ENCODE data around the gene TTC31.
"Not testable (repeated sequence)": the region's sequence is repeated elsewhere in the genome, so short reads cannot be mapped to it uniquely, and the experiment has no call there.

Gene TTC31

DNA sequence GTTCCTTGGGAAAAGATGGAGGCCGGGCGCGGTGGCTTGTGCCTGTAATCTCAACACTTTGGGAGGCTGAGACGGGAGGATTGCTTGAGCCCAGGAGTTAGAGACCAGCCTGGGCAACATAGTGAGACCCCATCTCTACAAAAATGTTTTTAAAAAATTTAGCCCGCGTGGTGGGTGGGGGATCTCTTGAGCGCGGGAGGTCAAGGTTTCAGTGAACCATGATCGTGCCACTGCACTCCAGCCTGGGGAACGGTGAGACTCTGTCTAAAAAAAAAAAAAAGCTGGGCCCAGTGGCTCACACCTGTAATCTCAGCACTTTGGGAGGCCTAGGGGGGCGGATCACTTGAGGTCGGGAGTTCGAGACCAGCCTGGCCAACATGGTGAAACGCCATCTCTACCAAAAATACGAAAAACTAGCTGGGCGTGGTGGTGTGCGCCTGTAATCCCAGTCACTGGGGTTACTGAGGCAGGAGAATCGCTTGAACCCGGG is 839 bp downstream of the TTC31 start:
- in situ Hi-C loops (cut with HindIII; ENCODE audit: low sequenced_read_pairs): not testable (repeated sequence)

GRCh38 chr2:74486141-74486540 is 3.3 kb downstream of the TTC31 start:
- in situ Hi-C loops (cut with HindIII; ENCODE audit: low sequenced_read_pairs): no loop called here

GRCh38 chr2:74488643-74489481 is 6.0 kb downstream of the TTC31 start:
- in situ Hi-C loops (cut with HindIII; ENCODE audit: low sequenced_read_pairs): no loop called here

DNA sequence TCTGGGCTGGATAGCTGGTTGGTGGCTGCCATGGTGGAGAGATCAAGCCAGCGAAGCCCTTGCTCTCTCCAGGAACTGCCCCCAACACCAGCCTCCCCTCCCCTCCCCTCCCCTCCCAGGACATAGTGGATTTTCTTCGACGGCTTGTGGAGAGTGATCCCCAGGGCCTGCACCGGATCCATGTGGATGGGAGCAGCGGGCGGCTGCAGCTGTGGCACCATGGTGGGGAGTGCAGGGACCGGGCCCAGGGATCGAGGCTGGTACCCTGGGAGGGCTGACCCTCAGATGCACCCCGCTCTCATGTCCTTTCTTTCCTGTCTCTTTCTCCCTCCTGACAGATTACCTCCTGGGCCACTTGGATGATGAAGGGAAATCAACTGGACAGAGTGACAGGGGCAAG is 7.0 kb downstream of the TTC31 start:
- in situ Hi-C loops (cut with HindIII; ENCODE audit: low sequenced_read_pairs): loop anchor here (5.0 kb wide), 1 partner anchor 97 kb away; no protein-coding TSS in a partner anchor

DNA sequence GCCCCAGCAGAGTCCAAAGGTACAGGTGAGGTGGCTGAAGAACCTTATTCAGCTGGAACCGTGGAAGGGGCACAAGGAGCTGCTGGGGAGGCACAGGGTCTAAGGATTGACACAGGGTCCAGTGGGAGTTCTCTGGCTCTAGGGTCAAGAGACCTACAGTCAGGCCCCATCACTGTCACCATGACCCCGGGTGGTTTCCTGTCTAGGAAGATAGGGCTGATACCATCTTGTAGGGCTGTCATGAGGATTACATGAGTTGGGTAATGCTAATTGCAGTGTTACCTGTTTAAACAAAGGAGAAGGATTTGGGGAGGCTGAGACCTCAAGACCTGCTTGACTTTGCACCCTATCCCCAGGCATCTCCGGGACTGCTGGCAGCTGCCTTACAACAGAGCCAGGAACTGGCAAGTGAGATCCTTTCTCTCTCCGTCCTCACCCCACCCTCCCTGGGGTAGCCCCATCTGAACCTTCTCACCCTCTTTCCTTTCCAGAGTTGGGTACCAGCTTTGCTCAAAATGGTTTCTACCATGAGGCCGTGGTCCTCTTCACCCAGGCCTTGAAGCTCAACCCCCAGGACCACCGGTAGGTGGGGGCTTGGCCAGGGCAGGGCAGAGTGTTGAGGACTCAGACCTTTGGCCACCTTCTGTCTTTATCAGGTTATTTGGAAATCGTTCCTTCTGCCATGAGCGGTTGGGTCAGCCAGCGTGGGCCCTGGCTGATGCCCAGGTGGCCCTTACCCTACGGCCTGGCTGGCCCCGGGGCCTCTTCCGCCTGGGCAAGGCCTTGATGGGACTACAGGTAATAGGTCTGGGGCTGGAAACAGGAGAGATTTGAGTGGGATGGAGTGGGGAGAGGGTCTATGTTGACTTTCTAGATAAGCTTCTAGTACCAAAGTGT is 9.0 kb downstream of the TTC31 start:
- in situ Hi-C loops (cut with HindIII; ENCODE audit: low sequenced_read_pairs): loop anchor here (5.0 kb wide), 1 partner anchor 95 kb away; no protein-coding TSS in a partner anchor

DNA sequence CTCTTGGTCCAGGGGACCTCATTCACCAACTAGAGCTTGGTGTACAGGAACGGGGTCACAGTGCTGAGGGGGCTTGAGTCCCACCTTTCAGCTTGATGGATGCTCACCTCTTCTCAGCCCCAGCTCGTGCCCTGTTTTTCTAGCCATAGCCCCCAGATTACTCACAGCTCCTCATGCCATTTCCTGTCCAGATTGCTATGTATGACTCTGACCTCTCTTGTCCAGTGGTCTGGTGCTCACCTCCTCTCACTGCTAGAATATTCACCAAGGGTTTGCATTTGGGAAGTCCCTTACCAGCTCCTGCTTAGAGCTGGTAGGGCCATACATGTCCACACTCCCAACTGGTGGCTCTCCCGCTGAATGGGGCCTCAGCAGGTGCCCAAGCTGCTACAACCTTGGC is 10.7 kb downstream of the TTC31 start:
- in situ Hi-C loops (cut with HindIII; ENCODE audit: low sequenced_read_pairs): loop anchor here (5.0 kb wide), 1 partner anchor 94 kb away; no protein-coding TSS in a partner anchor

DNA sequence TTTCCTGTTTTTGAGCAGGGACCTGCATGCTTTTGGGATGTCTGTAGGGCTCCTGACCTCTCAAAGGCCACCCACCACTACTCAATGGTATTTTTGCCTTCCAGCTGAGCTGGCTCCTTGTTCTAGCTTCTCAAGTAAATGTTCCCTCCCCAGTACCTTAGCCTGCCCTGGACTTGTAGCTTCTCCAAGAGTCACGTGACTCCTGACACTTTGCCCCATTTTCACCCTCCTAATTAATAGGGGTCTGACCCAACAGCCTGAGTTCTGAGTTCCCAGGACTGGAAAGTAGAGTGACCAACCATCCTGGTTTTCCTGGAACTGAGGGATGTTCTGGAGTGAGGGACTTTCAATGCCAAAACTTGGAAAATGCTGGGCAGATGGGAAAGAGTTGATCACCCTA is 12.6 kb downstream of the TTC31 start:
- in situ Hi-C loops (cut with HindIII; ENCODE audit: low sequenced_read_pairs): no loop called here

GRCh38 chr2:74496997-74497776 is 14.3 kb downstream of the TTC31 start:
- in situ Hi-C loops (cut with HindIII; ENCODE audit: low sequenced_read_pairs): no loop called here

- in situ Hi-C loops (cut with HindIII; ENCODE audit: low sequenced_read_pairs): no loop called here
Observed at GRCh38 chr2:74497777-74498499, 15.1 kb downstream of the TTC31 start.

DNA sequence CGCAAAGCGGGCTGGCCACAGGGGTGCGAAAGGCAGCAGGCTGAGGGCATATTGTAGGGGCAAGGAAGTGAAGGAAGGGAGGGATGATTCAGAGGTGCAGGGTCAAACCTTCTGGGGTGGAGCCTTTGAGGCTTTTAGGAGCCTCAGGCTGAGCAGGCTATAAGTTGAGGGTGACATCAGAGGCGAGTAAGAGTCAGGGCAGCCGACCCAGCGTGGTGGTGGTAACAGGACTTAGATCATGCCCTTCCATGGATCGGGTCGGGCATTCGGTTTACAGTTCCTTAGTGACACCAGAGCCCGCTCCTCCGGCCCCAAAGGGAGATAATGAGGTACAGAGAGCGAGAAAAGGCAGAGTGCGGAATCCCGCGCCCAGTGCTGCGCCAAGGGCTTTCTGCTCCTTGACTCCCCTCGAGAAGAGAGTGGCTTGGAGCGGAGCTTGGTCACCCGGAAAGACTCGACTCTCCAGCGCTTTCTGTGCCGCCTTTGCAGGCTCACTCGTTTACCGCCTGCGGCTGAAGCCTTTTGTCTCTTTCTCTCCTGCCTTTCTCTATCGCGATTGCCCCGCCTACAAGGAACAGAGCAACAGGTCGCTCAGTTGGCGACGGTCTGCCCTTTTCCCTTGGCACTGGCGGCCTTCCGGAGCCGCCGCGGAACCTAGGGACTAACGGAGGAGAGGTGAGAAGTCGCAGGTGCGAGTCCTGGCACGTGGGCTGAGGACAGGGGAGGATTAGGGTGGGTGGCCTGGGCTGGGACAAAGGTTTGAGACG is 15.8 kb downstream of the TTC31 start:
- in situ Hi-C loops (cut with HindIII; ENCODE audit: low sequenced_read_pairs): no loop called here

GRCh38 chr2:74499267-74499939 is 16.5 kb downstream of the TTC31 start, which contains the start of gene LBX2:
Gene LBX2 (minus strand): TSS chr2:74499603. CDS start chr2:74499537, 66 bp downstream.
- in situ Hi-C loops (cut with HindIII; ENCODE audit: low sequenced_read_pairs): no loop called here

GRCh38 chr2:74499940-74500577 is 17.2 kb downstream of the TTC31 start:
- in situ Hi-C loops (cut with HindIII; ENCODE audit: low sequenced_read_pairs): no loop called here

- in situ Hi-C loops (cut with HindIII; ENCODE audit: low sequenced_read_pairs): no loop called here
Observed at GRCh38 chr2:74500578-74500946, 17.7 kb downstream of the TTC31 start.

DNA sequence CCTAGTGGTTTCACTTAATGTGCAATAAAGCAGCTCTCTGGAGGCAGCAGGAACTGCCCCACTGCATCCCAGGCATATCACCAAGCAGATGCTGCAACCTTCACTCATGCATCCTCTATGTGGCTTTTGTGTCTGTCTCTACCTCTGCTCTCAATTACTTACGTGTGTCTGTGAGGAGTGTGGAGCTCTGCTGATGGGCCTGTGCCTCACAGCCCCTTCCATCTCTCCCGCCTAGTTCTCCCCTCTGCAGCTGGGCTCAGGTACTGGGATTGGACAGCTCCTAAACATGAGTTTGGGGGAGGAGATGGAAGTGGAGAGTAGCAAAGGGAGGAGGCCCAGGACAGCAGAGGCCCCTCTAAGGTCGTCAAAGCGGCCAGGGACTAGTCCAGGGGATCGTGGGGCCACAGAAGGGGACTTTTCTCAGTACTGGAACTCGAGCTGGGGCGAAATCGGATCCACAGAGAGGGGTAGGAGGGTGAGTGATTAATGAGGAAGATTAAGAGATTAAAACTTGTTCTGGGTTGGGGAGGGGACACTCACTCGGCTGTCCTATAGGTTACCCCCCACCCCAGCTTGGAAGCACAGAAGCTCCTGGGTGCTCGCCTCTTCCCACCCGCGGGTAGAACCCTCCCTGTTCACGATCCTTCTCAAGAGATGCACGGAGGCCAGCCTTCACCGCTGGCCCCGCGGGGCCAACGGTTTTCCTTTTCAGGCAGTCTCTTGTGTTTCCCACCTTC is 18.6 kb downstream of the TTC31 start:
- in situ Hi-C loops (cut with HindIII; ENCODE audit: low sequenced_read_pairs): no loop called here

DNA sequence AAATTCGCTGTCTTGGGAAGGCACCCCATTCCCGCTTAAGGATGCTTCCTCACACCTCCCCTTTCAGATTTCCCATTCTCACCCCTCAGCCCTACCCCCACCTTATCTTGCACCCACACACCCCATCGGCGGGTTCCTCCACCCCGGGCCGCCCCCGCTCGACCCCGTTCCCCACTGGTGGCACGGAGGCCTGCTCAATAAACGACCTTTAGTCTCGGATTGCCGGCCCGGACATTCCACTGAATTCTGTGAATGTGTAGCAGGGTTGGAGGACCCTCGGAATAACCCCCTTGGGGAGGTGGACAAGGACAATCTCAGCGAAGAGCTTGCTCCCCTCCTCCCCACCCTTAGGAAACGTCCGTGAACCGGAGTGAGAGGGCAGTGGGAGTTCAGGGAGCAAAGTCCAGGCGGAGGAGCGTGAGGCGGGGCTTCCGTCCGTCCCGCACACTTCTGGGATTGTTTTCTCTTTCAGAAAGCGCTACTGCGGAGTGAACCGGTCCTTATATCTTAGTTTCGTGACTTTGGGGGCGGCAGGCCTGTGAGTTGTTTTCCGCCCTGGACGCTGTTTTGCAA is 19.4 kb downstream of the TTC31 start:
- in situ Hi-C loops (cut with HindIII; ENCODE audit: low sequenced_read_pairs): no loop called here

DNA sequence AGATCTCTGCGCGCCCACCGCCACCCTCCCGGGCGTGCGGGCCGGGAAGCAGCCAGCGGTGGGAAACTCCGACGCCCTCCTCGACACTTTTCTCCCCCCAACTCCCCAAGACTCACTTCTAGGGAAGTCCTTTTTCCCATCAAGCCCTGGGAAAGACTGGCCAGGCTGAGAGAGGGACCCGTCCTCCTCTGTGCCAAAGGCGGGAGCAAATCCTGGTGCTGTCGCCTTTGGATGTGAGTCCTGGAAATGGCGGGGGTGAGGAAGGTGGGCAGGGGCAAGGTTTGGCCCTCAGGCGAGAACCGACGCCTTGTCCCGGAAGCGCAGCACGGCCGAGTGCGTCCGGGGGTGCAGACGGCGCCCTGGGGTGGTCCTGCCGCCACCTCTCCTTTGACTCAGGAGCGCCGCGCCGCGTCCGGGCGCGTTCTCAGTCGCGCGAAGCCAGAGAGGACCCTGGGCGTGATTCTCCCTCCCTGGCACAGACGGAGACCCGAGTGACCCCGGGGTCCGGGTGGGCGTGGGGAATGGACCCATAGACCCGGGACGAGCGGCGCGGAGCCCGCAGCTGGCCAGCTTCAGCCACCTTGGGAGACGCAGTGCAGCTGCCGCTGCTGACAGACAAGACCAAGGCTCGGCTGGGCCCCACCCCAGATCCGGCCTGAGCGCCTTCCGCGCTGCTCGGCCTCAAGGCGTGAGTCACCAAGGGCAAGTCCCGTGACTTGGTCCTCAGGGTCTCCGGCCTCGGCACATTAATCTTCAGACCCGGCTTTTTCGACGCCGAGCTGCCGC is 20.0 kb downstream of the TTC31 start:
- in situ Hi-C loops (cut with HindIII; ENCODE audit: low sequenced_read_pairs): no loop called here

Measured in endothelial cell of hepatic sinusoid (primary cell).